ENCODE measurements around the gene MKNK1.

Gene MKNK1

GRCh38 chr1:46554236-46554596, 49.9 kb downstream of the MKNK1 start:
- no peak overlapping the region for H3K4me3 ChIP-seq (ENCODE audit: low read depth, low read length)
- no peak for TF ChIP-seq CTCF (IDR thresholded peaks at IDR 0.05; ENCODE audit: borderline replicate concordance, insufficient read depth, low read depth, low read length)

- TF ChIP-seq CTCF (IDR thresholded peaks at IDR 0.05; ENCODE audit: borderline replicate concordance, insufficient read depth, low read depth, low read length), result no peak
- no peak overlapping the region for H3K4me3 ChIP-seq (ENCODE audit: low read depth, low read length)
Observed at GRCh38 chr1:46553506-46553905, 50.6 kb downstream of the MKNK1 start.

- no peak overlapping the region for H3K4me3 ChIP-seq (ENCODE audit: low read depth, low read length)
- no peak for TF ChIP-seq CTCF (IDR thresholded peaks at IDR 0.05; ENCODE audit: borderline replicate concordance, insufficient read depth, low read depth, low read length)
Observed at GRCh38 chr1:46552357-46553237, 51.5 kb downstream of the MKNK1 start.

GRCh38 chr1:46551597-46552095, 52.4 kb downstream of the MKNK1 start, which contains the start of gene KNCN:
TSS of gene KNCN (minus strand) at chr1:46551647. CDS start at chr1:46551215, 432 bp downstream.
- H3K4me3 ChIP-seq (ENCODE audit: low read depth, low read length), result no peak within 1 kb of the TSS
- no peak for TF ChIP-seq CTCF (IDR thresholded peaks at IDR 0.05; ENCODE audit: borderline replicate concordance, insufficient read depth, low read depth, low read length)

- TF ChIP-seq CTCF (IDR thresholded peaks at IDR 0.05; ENCODE audit: borderline replicate concordance, insufficient read depth, low read depth, low read length), result no peak
- H3K4me3 ChIP-seq (ENCODE audit: low read depth, low read length), result no peak overlapping the region
Observed at GRCh38 chr1:46550751-46551231, 53.3 kb downstream of the MKNK1 start.

- no peak overlapping the region for H3K4me3 ChIP-seq (ENCODE audit: low read depth, low read length)
- no peak for TF ChIP-seq CTCF (IDR thresholded peaks at IDR 0.05; ENCODE audit: borderline replicate concordance, insufficient read depth, low read depth, low read length)
Observed at GRCh38 chr1:46549697-46550681, 54.1 kb downstream of the MKNK1 start.
